LNCAP (cell line): ENCODE data around the gene SLCO4A1.
A peak's percentile ranks its signal among the peaks of the same experiment; 100 is the strongest.

Source experiments
- CTCF ChIP-seq: fragments of 450-650 bp; IDR thresholded peaks from 2 replicates; pipeline ENCODE4 v1.5.1; 2017; ENCODE audit warnings: mild to moderate bottlenecking

The SLCO4A1 gene

GRCh38 chr20:62666736-62667529, 24.6 kb downstream of the SLCO4A1 start:
- no peak for TF ChIP-seq CTCF

GRCh38 chr20:62667530-62668440, 25.5 kb downstream of the SLCO4A1 start:
- no peak for TF ChIP-seq CTCF

GRCh38 chr20:62668441-62669027, 26.2 kb downstream of the SLCO4A1 start:
- TF ChIP-seq CTCF, result peak; percentile 69

- TF ChIP-seq CTCF, result no peak
Measured at GRCh38 chr20:62669249-62669648, 26.9 kb downstream of the SLCO4A1 start.

- TF ChIP-seq CTCF, result no peak
Measured at GRCh38 chr20:62670156-62670555, 27.9 kb downstream of the SLCO4A1 start.

- no peak for TF ChIP-seq CTCF
Measured at GRCh38 chr20:62670998-62671397, 28.7 kb downstream of the SLCO4A1 start.

GRCh38 chr20:62671765-62672164, 29.5 kb downstream of the SLCO4A1 start:
- TF ChIP-seq CTCF, result no peak
